Activated naive CD4-positive, alpha-beta T cell treated with Interleukin-2 at 50 U/mL for 16 hours (primary cell): ENCODE data around the gene CMIP.
"Not testable (repeated sequence)": the region's sequence is repeated elsewhere in the genome, so short reads cannot be mapped to it uniquely, and the experiment has no call there.

Experiments used
- DNase-seq: peaks from one replicate; pipeline ENCODE4 v3.0.0-alpha.2; 2020

CMIP gene

DNA sequence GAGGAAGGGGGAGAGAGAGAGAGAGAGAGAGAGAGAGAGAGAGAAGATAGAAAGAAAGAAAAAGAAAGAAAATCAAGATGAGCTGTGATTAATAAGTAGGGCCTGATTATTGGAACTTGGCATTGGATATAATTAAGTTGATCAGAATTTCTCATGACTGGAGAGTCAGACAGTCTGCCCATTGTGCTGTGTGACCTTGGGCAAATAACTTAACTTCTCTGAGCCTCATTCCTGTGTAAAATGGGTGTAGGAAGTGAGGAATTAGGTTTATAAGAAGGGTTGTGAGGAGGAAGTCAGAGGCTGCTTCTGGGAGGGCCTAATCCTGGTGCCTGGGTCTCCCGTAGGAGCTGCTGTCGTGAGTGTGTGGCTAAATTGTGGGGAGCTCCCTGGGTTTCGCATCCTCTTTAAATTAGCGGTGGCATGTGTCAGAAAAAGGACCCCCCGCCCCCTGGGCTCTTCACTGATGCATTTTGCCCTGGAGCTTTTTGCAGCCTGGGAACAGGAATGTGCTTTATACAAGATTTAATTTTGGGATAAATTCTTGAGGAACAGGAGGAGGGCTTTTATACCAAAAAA is 76.0 kb downstream of the CMIP start:
- DNase-seq = no peak

DNA sequence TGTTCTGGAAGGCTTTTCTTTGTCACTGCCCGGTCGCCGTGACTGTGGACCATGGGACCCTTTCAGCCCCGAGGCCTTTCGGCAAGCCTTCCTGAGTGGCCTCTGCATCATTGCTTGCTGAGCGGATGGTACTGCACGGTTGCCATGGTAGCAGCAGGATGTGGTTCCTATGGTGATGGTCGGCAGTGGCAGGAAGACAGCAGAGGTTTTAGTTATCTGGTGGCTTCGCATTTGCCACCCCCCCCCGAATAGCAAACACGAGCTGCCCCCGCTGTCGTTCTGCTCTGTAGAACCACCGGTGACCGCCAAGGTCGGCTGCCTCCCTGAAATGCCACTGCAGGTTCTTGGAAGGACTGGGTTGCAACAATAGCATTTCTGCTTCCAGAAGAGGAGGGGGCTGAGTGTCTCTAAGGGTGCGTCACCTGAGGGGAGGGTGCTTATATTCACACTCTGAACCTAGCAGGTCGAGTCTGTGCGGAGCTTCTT is 76.6 kb downstream of the CMIP start:
- DNase-seq = peak; percentile 70

DNA sequence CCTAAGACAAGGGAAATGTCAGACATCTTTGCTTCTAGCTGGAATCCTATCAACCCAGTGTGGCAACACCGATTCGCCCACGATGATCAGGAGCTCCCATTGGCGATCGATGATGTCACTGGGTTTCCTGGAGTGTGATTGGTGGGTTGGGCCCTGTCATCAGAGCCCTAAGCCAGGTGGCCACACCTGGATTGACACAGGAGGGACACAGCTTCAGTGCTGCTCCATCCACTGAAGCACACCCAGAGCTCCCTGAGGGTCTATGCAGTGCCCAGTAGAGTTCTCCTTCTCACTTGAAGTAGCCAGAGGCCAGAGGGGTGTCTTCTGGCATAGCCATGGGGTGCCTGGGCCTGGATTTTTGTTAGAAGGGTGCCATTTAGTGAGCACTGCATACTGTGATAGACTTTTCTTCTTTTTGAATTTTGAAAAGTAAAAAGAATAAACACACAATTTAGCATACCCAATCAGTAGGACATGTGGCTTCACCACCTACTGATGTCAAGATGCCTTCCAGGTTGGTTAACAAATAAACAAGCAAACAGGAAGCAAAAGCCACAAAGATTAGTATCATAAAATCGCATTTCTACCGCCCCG is 77.6 kb downstream of the CMIP start:
- DNase-seq = peak; percentile 14

DNA sequence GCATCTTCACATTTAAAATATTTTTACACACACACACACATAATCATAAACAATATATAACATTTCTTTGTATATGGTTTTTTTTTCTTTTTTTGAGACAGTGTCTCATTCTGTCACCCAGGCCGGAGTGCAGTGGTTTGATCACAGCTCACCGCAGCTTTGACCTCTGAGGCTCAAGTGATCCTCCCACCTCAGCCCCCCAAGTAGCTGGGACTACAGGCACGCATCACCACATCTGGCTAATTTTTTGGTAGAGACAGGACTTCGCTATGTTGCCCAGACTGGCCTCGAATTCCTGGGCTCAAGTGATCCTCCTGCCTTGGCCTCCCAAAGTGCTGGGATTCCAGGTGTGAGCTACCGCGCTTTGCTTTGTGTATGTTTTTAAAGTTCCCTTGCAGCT is 78.2 kb downstream of the CMIP start:
- not testable (repeated sequence) for DNase-seq

DNA sequence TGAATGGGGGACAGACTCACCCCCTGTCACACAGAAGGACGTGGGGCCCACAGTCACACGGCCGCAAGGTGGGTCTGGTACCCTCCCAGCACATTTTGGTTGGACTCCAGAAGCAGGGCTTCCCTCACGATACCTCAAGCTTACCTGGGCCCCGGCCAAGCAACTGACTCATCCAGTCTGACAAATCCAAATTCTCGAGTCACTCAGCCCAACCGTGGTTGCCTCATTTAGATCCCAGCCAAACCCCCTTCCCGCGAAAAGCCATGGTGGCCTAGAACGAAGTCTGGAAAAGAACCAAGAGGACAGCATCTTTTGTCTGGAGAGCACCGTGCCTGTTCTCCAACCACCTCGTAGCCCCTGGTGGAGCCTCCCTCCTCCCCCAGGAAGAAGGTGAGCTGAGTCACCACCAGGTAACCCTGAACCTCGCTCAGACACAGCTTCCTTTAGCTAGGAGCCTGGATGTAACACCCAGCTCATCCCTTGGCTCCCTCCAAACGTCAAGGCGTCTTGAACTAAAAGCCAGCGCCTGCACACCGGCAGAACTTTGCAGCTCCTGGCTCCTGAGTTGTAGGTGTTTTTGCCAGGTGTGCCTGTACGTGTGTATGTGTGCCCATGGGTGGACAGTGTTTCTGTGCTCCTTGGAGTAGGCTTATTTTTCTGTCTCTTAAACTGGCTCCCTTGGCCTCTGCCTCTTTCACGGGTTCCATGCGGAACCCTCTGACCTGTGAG is 78.9 kb downstream of the CMIP start:
- no peak for DNase-seq

DNA sequence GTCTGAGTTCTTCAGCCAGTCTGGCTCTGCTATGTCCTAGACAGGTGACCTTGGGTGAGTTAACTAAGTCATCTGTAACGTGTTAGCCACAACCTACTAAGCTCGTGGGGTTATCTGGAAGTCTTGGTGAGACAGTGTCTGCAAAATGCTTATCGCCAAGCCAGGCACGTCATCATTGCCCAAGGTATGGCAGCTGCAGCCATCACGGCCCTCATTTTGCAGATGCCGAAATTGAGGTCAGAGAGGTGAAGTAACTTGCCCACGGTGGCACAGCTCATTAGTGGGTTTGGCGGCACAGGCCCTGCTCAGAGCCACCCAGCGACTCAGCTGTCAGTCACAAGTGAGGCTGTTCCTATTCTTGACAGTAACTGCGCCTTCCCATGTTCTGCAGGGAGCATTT is 79.8 kb downstream of the CMIP start:
- DNase-seq = peak; percentile 45

DNA sequence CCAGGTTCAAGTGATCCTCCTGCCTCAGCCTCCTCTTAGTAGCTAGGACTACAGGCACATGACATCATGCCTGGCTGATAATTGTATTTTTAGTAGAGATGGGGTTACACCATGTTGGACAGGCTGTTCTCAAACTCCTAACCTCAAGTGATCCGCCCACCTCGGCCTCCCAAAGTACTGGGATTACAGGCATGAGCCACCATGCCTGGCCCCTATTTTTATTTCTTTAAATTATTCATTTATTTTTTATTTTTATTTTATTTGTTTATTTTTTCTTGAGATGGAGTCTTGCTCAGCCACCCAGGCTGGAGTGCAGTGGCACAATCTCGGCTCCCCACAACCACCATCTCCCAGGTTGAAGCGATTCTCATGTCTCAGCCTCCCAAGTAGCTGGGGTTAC is 80.3 kb downstream of the CMIP start:
- DNase-seq = not testable (repeated sequence)

DNA sequence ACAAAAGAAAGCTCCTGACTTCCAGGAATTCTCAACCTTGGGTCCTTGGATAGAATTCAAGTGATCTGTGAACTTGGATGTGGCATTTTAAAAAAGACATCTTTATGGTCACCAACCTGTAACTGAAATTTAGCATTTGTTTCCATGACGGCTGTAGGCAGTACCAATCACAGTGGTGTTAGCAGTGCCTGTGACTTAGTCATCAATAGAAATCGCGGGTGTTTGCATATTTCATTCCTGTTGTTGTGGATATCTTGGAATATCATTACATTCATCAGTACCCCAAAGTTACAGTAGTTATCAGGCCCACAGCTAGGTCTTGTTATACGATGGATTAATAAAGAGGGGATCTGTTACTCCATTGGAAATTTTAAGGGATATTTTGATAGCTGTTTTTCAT is 81.6 kb downstream of the CMIP start:
- no peak for DNase-seq

DNA sequence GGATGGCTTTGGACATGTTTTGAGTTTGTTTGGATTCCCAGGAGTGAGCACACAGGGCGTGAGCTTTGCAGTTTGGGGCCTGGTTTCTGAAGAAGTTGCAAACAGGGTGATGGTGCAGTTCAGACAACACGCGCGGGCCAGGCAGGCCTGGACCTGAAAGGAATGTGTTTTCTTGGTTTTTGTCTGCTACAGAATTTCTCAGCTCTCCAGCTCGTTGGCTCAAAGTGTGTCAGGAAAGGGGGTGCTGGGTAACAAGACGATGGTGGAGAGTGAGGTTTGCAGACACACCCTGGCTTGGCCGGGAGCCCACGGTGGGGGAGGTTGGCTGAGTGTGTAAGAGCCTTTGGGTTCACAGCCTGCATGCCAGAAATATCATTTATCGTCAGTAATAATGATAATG is 82.3 kb downstream of the CMIP start:
- DNase-seq = no peak

DNA sequence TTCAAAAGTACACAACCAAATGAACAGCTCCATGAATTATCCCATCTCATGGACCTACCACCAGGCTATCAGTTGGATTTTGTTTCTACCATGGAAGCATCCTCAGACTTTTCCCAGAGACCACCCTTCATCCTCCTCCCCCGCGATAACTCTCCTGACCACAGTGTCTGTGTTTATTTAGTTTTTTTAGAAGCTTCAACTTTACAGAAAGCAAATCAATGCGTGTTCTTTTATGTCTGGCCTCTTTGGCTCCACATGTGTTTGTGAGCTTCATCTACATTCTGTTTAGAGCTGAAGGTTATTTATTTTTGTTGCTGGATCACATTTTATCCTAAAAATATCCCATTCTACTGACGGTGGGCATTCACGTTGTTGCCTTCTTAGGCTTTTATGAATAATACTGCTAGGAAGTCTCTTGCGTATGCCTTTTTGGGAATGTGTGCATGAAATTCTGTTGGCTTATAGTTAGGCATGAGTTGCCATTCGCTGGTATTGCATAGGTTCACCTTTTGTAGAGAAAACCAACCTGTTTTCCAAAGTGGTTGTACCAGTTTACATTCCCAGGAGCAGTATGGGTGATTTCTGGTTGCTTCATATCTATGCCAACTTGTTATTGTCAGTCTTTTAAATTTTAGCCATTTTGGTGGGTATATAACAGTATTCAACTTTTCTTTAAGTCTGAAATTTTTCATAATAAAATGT is 83.0 kb downstream of the CMIP start:
- no peak for DNase-seq

DNA sequence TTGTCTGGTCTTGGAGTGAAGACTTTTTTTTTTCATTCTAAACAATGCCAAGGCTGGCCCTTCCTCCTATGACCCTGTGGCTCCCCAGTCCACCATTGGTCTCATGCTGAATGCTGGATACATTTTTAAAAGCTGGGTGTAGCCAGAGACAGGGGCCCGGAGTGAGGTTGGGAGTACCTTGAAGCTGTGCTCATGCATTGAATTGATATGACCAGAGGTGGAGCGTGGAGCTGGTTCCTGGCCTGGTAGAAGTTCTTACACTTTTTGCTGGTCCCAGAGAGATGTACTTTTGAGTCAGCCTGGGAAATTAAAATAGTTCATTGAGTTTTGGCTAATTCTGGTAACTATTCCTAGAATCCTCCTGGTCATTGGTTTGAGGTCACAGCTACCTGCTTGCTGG is 83.6 kb downstream of the CMIP start:
- DNase-seq = no peak

DNA sequence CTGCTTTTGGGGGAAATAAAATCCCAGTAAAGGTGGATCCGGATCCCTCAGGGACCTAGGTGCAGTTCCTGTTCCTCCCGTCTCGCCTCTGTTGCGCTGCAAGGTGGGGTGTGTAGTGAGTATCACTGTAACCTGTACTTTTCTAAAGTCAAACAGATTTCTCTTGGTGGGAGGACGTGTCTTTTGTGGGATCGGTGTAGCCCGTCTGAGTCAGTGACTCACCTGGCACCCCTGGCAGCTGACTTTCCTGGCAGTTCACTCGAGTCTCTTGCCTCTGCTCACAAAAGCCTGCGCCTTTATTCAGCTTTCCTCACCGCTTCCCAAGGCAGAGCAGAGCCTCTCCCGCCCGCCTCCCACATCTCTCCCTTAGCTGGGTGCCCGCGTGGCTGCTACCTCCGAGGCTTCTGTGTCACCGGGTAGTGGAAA is 85.7 kb downstream of the CMIP start:
- no peak for DNase-seq

DNA sequence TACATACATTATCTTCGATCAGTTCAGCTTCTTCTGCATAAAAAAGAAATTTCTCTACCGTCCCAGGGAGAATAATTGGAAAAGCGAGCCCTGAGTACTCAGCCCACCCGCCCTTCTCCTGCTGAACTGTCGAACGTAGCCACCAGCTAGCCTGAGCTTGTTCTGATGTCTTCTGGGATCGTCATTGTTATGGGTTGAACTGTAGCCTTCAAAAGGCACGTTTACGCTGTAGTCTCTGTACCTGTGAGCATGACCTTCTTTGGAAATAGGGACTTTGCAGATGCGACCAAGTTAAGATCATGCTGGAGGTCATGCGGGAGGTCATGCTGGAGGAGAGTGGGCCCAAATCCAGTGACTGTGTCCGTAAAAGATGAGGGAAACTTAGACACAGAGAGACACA is 86.2 kb downstream of the CMIP start:
- DNase-seq = no peak

DNA sequence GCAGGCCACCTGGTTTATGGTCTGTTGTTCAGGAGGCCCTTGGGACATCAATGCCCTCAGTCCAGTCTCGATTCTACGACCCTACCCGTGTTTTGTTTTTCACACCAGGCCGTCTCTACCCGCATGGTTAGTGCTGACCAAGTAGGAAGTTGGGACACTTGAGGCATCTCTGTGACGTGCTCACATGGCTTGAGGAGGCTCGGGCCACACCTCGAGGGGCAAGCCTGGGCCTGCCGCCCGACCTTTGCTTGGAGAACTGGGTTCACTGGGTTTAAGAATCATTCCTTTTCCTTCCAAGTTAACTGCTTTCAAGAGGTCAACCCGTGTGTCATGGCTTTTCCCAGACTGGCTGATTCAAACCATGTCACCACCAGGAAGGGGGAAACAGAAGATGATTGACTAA is 86.8 kb downstream of the CMIP start:
- no peak for DNase-seq

DNA sequence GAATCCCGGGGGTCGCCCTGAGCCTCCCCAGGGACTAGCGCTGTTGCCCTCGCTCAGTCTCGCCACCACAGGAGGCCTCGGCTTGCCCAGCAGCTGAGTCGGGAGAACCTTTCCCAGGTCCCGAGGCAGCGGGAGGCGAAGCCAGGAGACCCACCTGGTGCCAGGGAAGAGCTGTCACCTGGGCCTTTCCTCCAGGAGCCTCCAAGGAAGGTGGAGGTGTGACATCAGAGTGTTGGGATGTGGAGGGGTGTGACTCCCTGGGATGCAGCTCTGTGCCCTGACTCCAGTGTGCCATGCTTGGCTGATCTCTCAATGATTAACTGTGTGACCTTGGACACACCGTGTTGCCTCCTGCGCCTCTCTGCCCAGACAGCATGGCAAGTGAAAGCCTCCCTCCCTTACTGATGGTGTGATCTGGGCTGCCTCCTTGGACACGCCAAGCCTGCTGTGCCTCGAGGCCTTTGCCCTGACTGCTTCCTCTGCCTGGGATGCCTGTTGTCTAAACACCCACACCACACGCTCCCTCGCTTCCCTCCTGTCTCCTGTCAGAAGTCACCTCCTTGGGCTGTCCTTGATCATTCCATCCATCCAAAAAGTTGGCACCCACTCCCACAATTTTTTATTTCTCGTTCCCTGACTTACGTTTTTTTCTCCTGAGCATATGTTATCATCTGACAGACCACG is 88.0 kb downstream of the CMIP start:
- no peak for DNase-seq

DNA sequence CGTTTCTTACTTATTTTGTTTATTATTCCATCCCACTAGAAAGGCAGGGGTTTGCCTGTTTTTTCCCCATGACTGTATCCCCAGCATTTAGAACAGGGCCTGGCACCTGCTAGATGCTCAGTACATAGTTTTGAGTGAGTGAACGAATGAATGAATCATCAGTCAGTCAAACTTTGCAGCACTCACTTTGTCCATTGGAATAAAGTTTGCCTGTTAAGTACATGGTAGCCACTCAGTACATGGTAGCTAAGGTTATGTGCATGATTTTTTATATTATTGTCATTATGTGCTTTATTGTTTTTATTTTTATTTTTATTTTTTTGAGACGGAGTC is 88.5 kb downstream of the CMIP start:
- no peak for DNase-seq

DNA sequence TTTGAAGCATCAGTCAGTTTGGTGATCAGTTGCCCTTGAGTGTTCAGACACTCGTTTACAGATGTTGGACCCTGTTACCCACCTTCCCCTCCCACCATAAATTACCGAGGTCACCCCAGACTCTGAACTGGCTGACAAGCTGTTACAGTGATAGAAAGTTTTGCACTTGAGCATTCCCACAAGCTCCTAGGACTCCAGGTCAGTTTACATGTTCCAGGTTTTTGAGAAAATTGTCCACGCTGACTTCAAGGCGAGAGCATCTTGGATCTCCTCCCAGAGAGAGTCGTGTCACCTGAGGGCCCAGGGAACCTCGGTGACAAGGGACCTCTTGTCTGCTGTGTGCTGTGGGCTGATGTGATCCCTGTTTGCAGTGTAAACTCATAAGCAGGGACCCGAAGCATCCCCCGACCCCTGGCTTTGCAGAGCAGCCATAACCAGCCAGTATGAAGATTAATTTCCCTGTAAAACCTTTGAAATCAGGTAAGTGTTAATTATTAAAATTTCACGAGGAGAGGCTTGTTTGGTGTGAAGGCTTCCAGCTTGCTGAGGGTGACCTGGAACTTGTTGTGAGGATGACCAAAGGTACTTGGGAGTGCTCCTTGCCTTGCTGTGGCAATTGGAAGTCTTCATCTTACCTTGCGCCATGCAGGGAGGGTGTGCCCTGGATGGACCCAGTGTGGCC is 91.2 kb downstream of the CMIP start:
- no peak for DNase-seq

DNA sequence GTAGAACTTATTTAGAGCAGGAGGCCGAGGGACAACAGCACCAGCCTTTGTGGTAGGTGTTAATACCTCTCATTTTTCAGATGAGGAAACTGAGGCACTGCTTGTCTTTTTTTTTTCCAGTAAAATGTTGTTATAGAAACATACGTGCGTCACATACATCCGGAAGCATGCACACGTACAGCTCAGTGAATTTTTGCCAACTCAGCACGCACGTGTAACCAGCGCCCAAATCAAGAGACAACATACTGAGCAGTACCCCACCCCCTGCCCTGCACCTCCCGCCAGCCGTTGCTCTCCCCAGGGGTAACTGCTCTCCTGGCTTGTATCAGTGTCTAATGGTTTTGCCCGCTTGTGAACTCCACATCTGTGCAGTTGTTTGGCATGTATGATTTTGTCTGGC is 92.0 kb downstream of the CMIP start:
- DNase-seq = no peak

DNA sequence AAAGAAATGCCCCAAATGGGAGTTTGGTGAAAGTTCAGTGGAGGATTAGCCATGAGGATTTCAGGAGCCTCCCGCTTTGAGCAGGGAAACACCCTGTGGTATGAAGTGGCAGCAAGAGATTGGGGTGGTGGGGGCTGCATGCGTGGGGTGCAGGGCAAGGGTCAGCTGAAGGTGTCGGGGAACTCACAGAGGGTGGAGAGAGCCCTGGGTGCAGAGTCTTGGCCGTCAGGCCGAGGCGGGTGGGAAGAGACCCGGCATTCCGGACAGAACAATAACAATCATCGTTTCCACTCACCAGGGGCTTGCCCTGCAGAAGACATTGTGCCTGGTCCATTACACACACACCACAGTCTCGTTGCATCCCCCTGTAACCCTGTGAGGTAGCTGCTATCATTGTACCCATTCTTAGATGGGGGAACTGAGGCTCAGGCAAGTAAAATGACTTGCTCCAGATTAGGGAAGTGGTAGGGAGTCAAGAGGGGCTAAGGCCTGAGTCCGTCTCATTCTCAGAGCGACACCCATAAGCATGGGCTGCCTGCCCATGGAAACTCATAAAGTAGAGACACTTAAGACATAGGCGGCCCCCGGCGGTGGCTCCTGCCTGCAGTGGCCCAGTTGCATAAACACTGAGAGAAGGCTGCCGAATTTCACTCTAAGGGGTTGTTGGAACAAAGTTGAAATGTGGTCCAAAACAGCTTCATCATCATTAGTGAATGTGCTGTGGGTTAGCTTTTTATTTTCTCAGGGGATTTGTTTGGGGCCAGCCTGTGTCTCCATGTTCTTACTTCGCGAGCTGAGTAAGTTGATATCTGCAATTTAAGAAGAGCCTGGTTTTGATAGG is 93.3 kb downstream of the CMIP start:
- no peak for DNase-seq

DNA sequence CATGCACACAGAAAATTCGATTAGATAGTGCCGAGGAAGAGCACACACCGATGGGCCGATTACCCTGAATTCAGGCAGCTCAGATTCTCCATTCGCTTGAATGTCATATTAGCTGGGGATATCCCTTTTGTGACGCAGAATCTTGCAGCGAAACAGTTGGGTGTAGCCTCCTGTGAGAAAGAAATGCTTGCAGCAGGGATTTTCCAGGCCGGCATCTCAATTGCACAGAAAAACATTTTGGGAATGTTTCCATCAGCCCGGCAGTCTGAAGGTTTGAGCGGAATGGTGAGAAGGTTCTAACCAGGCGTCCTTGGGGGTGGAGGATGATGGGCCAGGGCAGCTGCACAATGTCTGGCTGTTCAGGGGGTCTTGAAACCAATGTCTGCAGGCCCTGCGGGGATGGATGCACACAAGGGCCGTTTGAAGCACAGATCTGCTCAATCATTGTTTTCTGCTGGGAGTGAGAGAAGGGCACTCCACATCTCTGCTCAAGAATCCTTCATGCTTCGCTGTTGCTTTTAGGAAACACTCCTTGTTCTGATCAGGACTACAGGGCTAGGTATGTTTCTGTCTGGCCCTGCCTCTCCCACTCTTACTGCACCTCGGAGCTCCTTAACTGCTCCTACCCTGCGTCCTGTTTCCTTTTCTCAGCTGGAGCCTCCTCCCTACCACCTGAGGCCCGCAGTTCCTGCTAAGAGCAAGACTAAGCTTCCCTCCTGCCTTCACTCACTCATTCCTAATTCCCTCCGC is 94.6 kb downstream of the CMIP start:
- no peak for DNase-seq
